HT1080 (cell line): ENCODE data around the gene SCYGR8. TPM values are rescaled to one million over a fixed set of nuclear protein-coding genes. Genes with fewer than 3 reads are reported as not detected.
"Not testable (repeated sequence)": the region's sequence is repeated elsewhere in the genome, so short reads cannot be mapped to it uniquely, and the experiment has no call there.

Source experiments
- DNase-seq: peaks from one replicate; pipeline ENCODE4 v3.0.0-alpha.2; 2015; ENCODE audit warnings: low read depth
- polyA plus RNA-seq, 2 experiments: library from polyadenylated mRNA; depleted of rRNA; stranded (reverse); fragments of >200 nt; gene quantifications; 2 replicates each; pipeline ENCODE4 v1.2.3, GENCODE V29; 2015
- total RNA-seq: library from RNA; depleted of rRNA; stranded (reverse); fragments of >200 nt; shearing (Covaris generic); gene quantifications from 2 replicates; pipeline ENCODE4 v1.2.3, GENCODE V29; 2014; rRNA removed

The SCYGR8 gene, protein sequence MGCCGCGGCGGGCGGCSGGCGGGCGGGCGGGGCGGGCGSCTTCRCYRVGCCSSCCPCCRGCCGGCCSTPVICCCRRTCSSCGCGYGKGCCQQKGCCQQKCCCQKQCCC
- not detected in 2 replicates for total RNA-seq
- not detected in 2 replicates for polyA plus RNA-seq (2015; cell fraction: cytosol; rRNA removed)
- polyA plus RNA-seq (2015; cell fraction: nucleus; rRNA removed), result not detected in 2 replicates

GRCh38 chr2:227745594-227745993 is at the start of gene SCYGR8:
Gene SCYGR8, plus strand, starts transcription at chr2:227745894. Its CDS starts 0 bp downstream, at chr2:227745894.
- no peak for DNase-seq

DNA sequence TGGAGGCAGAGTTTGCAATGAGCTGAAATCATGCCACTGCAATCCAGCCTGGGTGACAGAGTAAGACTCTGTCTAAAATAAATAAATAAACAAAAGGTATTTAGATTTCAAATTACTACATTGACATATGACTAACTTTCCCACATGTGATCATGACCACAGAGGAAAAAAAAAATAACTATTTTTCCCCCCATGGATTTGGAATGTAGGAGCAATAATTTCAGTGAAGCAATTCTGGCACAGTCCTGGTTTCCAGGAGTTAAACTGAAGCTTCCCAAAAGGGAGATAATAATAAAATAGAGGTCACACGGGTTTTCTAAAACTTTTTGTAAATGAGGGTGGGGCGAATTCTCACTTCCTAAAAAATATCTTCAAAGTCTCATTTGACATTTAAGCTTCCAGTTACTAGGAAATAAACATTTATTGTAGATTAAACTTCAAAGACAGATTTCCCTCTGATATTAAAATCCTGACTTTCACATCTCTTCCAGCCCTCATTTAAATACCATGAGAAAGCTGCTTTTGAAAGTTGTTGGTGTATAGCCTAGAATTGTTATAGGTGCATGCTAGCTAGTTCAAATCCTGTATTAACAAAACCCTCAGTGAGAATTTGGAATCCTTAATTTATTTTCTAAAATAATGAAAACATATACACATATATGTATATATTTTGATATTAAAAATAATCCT is 48.6 kb upstream of the SCYGR8 start:
- no peak for DNase-seq

GRCh38 chr2:227701556-227701955 is 44.1 kb upstream of the SCYGR8 start:
- DNase-seq, result no peak

DNA sequence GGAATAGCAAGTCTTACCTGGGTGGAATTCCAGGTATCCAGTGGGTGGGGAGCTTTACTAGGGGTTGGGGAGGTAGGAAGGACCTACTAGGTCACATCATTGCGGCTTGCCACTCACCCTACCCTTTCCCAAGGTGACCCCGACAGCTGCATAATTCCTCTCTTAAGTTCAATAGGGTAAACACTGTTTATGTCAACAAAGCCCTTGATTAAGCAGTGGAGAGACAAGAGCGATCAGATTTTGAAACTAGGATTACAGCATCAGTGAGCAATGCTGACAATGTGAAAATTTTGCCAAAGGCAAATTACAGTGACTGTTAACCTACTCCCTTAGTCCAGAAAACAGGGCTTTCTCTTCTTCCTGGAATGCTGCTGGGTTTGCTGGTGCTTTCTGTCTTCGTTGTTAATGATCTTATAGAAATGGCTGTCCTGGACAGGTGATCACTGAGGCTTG is 42.4 kb upstream of the SCYGR8 start:
- DNase-seq, result no peak

DNA sequence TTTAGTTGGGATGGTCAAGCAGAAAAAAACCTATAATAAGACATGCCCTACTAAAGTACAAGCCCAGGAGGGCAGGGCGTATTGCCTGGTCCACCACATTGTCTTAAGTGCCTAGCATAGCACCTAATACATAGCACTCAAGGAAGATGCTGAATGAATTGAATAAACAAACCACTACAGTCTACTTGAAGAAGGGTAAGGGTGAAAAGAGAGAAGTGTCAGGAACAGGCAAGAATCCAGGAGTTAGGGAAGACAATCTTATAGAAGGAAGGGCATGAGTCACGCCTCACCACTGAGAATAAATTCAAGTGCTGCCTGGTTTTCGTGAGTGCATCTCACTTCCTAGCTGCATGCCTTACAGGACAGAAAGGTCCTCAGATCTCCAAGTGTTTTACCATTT is 41.7 kb upstream of the SCYGR8 start:
- peak; percentile 55 for DNase-seq

- no peak for DNase-seq
These were observed 38.8 kb upstream of the SCYGR8 start for GRCh38 chr2:227706859-227707258.

GRCh38 chr2:227707390-227707789 is 38.3 kb upstream of the SCYGR8 start:
- DNase-seq, result no peak

GRCh38 chr2:227710986-227711385 is 34.7 kb upstream of the SCYGR8 start:
- no peak for DNase-seq

- no peak for DNase-seq
These were observed 32.4 kb upstream of the SCYGR8 start for GRCh38 chr2:227713291-227713690.

DNA sequence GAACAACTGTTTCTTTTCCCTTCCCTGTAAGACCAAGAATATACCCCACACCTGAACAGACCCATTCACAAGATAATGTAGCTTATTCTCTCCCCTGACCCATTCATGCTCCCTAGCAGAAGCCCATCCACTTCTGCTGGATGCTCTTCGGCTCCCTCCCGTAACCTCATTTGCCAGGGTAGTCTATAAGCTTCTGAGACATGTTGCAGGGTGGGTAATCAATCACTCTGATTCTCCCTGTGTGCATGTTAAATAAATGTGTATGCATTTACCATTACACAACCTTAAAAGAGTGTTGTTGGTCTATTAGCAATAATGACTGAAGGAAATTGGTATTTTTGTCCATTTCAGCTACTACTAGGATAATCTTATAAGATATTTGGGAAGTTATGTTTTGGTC is 29.2 kb upstream of the SCYGR8 start:
- DNase-seq, result no peak

DNA sequence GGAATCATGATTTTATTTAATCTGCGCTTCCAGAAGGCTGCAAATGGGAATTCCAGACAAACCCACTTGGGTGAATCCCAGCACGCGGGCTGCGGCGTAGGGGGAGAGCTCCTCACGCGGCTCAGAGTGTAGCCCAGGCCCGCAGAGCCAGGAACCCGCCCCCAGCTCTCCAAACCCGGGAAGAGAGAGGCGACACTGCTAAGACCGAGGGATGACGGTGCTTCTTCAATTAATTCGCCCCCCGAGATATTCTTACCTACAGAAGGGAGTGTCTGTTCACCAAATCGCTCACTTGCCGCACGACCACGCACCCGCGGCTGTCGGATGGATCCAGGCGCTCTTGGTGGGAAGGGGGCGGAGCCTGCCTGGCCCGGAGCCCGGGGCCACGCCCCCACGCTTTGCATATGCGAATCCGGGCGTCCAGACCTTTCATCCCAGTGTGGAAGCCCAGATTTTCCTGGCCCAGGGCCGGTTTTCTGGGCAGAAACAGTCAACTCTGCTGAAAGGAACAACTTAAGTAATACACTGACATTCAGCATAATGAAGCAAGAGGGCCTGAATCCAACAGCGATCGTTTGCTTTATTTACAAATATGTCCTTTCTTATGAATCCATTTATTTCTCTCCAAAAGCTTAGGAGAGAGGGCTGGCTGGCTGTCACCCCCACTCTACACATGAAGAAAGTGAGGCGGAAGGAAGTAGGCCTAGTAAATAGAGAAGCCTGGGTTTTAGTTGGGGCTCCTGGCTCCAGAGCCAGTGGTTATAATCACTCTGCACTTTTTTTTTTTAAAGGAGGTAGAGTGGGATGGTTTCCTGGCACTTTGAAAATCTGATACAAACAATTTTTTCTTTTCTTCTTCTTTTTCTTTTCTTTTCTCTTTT is 27.8 kb upstream of the SCYGR8 start, which contains the start of gene SLC19A3:
TSS of gene SLC19A3 (minus strand) at position 342 of the 881 bp plus-strand sequence. CDS start 15,710 bp downstream, outside the sequence.
- DNase-seq, result no peak

DNA sequence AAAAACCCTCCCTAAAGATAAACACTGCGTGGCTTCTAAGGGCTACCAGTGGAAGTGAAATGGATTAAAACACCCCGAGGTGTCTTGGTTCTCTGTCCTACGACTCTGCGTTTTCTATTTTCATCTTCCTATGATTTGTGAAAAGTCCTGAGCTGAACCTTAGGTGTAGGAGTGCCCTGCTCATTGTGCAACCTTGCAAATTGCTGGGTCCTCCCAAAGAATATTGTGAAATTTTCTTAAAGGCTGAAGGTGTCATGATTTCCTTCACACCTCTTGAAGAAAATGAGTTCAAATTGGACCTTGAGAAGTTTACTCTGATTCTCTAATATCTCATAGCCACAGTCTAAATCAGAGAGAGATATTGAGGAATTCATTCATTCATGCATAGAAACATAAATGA is 26.1 kb upstream of the SCYGR8 start:
- no peak for DNase-seq

DNA sequence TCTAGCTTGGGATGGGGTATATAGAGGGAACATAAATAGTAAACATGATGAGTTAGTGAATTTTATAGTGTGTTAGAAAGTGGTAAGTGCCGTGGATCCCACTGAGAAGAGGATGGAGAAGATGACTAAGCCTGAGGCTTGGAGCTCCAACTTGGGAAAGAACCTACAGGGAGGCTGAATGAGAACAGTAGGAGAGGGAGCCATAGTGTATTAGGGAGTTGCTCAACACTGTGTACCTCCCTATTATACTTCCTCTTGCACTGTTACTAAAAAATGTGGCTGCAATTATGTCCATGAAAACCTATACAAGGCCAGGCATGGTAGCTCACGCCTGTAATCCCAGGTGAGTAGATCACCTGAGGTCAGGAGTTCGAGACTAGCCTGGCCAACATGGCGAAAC is 25.0 kb upstream of the SCYGR8 start:
- no peak for DNase-seq

DNA sequence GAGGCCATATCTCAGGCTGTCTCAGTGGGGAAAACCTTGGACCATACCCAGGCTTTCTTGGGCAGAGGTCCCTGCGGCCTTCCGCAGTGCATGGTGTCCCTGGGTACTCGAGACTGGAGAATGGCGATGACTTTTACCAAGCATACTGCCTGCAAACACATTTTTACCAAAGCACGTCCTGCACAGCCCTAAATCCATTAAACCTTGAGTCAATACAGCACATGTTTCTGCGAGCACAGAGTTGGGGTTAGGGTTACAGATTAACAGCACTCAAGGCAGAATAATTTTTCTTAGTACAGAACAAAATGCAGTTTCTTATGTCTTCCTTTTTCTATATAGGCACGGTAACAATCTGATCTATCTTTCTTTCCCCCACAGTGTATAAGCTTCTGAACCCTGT is 22.9 kb upstream of the SCYGR8 start:
- not testable (repeated sequence) for DNase-seq

- no peak for DNase-seq
These were observed 21.2 kb upstream of the SCYGR8 start, which contains the start of gene SCYGR6 for GRCh38 chr2:227724394-227725039. Gene SCYGR6, minus strand, starts transcription at chr2:227724757. Its CDS starts 0 bp downstream, at chr2:227724757.

GRCh38 chr2:227728035-227728434 is 17.7 kb upstream of the SCYGR8 start, which contains the start of gene SCYGR7:
Gene SCYGR7, plus strand, starts transcription at chr2:227728335. Its CDS starts 0 bp downstream, at chr2:227728335.
- DNase-seq, result no peak

DNA sequence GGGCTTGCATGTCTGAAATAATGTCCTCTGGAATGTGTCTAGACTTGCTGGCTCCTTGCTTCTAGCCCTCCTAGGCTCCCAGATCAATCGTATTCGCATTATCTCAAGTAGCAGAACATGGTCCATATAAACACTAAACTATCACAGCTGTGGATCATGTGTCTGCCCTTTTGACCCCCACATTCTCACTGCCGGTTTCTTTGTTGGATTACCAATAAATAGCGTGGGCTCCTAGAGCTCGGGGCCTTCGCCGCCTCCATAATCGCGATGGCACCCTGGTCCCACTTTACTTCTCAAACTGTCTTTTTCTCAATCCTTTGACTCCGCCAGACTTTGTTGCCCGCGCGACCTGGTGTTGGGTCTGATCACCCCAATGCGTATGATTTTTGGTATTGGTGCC is 6.3 kb upstream of the SCYGR8 start:
- DNase-seq, result no peak

DNA sequence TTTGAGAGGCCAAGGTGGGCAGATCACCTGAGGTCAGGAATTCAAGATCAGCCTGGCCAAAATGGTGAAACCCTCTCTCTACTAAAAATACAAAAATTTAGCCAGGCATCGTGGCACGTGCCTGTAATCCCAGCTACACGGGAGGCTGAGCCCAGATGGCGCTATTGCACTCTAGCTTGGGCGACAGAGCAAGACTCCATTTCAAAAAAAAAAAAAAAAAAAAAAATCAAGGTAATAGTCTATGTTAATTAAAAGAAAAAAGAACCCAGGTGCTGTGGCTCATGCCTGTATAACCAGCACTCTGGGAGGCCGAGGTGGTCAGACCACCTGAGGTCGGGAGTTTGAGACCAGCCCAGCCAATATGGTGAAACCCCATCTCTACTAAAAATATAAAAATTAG is 5.0 kb upstream of the SCYGR8 start:
- DNase-seq, result not testable (repeated sequence)

DNA sequence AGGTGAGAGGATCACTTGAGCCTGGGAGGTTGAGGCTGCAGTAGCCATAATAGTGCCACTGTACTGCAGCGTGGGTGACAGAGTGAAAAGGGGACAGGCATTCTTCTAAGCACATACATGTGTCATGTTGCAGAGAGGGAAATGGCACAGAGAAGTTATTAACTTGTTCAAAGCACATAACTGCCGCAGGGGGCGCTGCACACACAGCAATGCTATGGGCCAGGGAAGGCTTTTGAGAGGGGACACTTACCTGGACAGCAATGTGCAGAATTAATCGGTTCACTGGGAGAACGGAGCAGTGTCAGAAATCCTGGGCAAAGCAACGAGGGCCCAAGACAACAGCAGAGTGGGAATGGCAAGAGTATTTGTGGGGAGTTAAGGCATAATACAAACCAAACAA is 2.4 kb downstream of the SCYGR8 start:
- no peak for DNase-seq

GRCh38 chr2:227756261-227756660 is 10.6 kb downstream of the SCYGR8 start:
- not testable (repeated sequence) for DNase-seq
